PC-3 (cell line): Measurements from ENCODE around the gene SPATC1L. TPM values are rescaled to one million over a fixed set of nuclear protein-coding genes. Genes with fewer than 3 reads are reported as not detected.

Source experiments
- ATAC-seq: fragments of 200-7000 bp; cut with Tn5 transposase; 2 replicates; pipeline ENCODE4 v1.9.1; 2020; ENCODE audit warnings: mild to moderate bottlenecking, moderate library complexity
- BruUV-seq: library from RNA; stranded (reverse); fragments of 400-500 nt; replicated peaks from 2 replicates; lab custom pipeline; 2021; lab: Mats Ljungman, UMichigan
- CTCF ChIA-PET: fragments of 300-600 bp; sonication (Branson Sonifier 250); formaldehyde crosslinking; loops from one replicate; lab custom pipeline; 2022; ENCODE audit warnings: antibody characterized with exemption; lab: Charles Lee
- POLR2A ChIA-PET: fragments of 300-600 bp; sonication (Branson Sonifier 250); formaldehyde crosslinking; loops from one replicate; lab custom pipeline; 2022; ENCODE audit warnings: antibody characterized with exemption; ENCODE audit not compliant: unreplicated experiment; lab: Charles Lee
- DNase-seq: peaks from one replicate; pipeline ENCODE4 v3.0.0-alpha.2; 2015
- H2AFZ ChIP-seq: fragments of 300-600 bp; sonication (generic); 2 replicates; pipeline ENCODE4 v1.6.0; 2016; ENCODE audit warnings: antibody characterized with exemption, low read length
- H3F3A ChIP-seq: fragments of 300-600 bp; sonication (generic); one replicate; pipeline ENCODE4 v1.6.0; 2017; ENCODE audit warnings: antibody characterized with exemption, low read length, control low read depth, mild to moderate bottlenecking; ENCODE audit not compliant: unreplicated experiment
- H3K27ac ChIP-seq: fragments of 300-600 bp; sonication (generic); 2 replicates; pipeline ENCODE4 v1.5.1; 2016; ENCODE audit warnings: mild to moderate bottlenecking, low read length
- H3K27me3 ChIP-seq: fragments of 300-600 bp; sonication (generic); 2 replicates; pipeline ENCODE4 v1.6.1; 2016; ENCODE audit warnings: low read length, mixed read lengths
- H3K36me3 ChIP-seq: fragments of 300-600 bp; sonication (generic); 2 replicates; pipeline ENCODE4 v1.6.1; 2016; ENCODE audit warnings: low read depth, mixed run types, low read length, mixed read lengths
- H3K4me1 ChIP-seq: fragments of 300-600 bp; sonication (generic); 2 replicates; pipeline ENCODE4 v1.5.1; 2016; ENCODE audit warnings: low read length; ENCODE audit not compliant: insufficient read depth
- H3K4me2 ChIP-seq: fragments of 300-600 bp; sonication (generic); 2 replicates; pipeline ENCODE4 v1.6.0; 2016; ENCODE audit warnings: low read length
- H3K4me3 ChIP-seq: fragments of 300-600 bp; sonication (generic); 2 replicates; pipeline ENCODE4 v1.5.1; 2016; ENCODE audit warnings: mild to moderate bottlenecking, low read length, mixed read lengths
- H3K79me2 ChIP-seq: fragments of 300-600 bp; sonication (generic); 2 replicates; pipeline ENCODE4 v1.6.1; 2017; ENCODE audit warnings: low read length, mixed read lengths
- H3K9ac ChIP-seq: fragments of 300-600 bp; sonication (generic); 2 replicates; pipeline ENCODE4 v1.6.0; 2016; ENCODE audit warnings: mild to moderate bottlenecking, low read length
- H3K9me2 ChIP-seq: fragments of 300-600 bp; sonication (generic); replicated peaks from 2 replicates; pipeline ENCODE4 v1.6.1; 2016; ENCODE audit warnings: mixed run types, low read length, mixed read lengths
- H3K9me3 ChIP-seq: fragments of 300-600 bp; sonication (generic); 2 replicates; pipeline ENCODE4 v1.6.1; 2016; ENCODE audit warnings: low read length, mixed read lengths
- H4K20me1 ChIP-seq: fragments of 300-600 bp; sonication (generic); 2 replicates; pipeline ENCODE4 v1.6.1; 2016; ENCODE audit warnings: low read length, mixed read lengths
- EZH2 ChIP-seq: fragments of 300-600 bp; sonication (generic); IDR thresholded peaks from one replicate; pipeline ENCODE4 v1.6.1; 2017; ENCODE audit warnings: antibody characterized with exemption, mild to moderate bottlenecking, low read length; ENCODE audit not compliant: unreplicated experiment
- EZH2phosphoT487 ChIP-seq: fragments of 300-600 bp; sonication (generic); IDR thresholded peaks from 2 replicates; pipeline ENCODE4 v1.6.1; 2018; ENCODE audit warnings: mild to moderate bottlenecking, antibody characterized with exemption, low read length, borderline replicate concordance
- intact Hi-C: fragments of 100-400 bp; cut with micrococcal nuclease; formaldehyde crosslinking; loops from 2 replicates; pipeline ENCODE4 v1.9.0; 2023
- total RNA-seq: library from RNA; depleted of rRNA; stranded (reverse); fragments of >200 nt; gene quantifications from 2 replicates; pipeline ENCODE4 v1.2.3, GENCODE V29; 2014
- TF ChIP-seq, protein P1 (sequence below): fragments of 300-600 bp; sonication (generic); conservative IDR thresholded peaks from 2 replicates; pipeline ENCODE4 v1.5.1; 2017; ENCODE audit warnings: antibody characterized with exemption, low read depth, mild to moderate bottlenecking, low read length

SPATC1L gene
- total RNA-seq, 1 experiment from 2014 or later: 41.7 TPM

- Histone ChIP-seq H3K27me3 (no peaks in the 10 kb centered on the region), H2AFZ (no peak overlapping the region), H3K4me1 (peaks cover 7% of the 10 kb centered on the region), H3F3A (no peaks in the 10 kb centered on the region), H3K9me2 (no peaks in the 10 kb centered on the region), H3K27ac (no peak overlapping the region), H4K20me1 (no peaks in the 10 kb centered on the region), H3K4me3 (no peak overlapping the region), H3K9me3 (no peaks in the 10 kb centered on the region), H3K9ac (no peak overlapping the region), H3K4me2 (no peak overlapping the region), H3K79me2 (peaks cover 13% of the 10 kb centered on the region), H3K36me3 (peaks cover 75% of the 10 kb centered on the region)
- intact Hi-C loops: no loop called here
- ChIA-PET POLR2A (no interaction called here), CTCF (no interaction called here)
- DNase-seq (no peak), ATAC-seq (no peak)
- no TSS peak for BruUV-seq
- TF ChIP-seq, protein P1, sequence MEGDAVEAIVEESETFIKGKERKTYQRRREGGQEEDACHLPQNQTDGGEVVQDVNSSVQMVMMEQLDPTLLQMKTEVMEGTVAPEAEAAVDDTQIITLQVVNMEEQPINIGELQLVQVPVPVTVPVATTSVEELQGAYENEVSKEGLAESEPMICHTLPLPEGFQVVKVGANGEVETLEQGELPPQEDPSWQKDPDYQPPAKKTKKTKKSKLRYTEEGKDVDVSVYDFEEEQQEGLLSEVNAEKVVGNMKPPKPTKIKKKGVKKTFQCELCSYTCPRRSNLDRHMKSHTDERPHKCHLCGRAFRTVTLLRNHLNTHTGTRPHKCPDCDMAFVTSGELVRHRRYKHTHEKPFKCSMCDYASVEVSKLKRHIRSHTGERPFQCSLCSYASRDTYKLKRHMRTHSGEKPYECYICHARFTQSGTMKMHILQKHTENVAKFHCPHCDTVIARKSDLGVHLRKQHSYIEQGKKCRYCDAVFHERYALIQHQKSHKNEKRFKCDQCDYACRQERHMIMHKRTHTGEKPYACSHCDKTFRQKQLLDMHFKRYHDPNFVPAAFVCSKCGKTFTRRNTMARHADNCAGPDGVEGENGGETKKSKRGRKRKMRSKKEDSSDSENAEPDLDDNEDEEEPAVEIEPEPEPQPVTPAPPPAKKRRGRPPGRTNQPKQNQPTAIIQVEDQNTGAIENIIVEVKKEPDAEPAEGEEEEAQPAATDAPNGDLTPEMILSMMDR: no peak
- TF ChIP-seq EZH2phosphoT487 (no peak), EZH2 (no peak)
These were observed 69.3 kb downstream of the SPATC1L start for GRCh38 chr21:46114963-46115362.

DNA sequence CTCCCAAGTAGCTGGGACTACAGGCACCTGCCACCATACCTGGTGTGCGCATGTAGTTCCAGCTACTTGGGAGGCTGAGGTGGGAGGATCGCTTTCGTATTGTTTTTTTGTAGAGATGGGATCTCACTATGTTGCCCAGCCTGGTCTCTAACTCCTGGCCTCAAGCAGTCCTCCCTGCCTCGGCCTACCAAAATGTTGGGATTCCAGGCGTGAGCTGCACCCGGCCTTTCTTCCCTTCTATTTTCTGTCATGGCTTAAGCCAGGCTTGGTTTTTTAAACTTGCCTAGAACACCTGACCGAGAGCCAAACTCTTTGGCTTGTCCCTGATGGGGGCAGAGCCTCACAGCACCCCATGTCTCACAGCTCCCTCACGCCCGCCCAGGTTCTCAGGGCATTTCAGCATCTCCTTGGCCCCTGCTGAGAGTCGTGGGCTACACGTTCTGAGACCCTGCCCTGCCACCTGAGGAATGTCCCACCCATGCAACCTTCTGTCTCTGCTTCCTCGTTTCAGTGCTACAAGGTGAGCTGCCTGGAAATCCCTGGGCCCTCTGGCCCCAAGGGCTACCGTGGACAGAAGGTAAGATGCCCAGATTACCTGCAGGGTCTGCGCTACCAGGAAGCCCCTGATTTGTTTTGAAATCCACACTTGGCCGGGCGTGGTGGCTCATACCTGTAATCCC is 70.6 kb downstream of the SPATC1L start:
- DNase-seq: no peak
- intact Hi-C loops: no loop called here
- Histone ChIP-seq H4K20me1 (0 out of 2 replicates have a peak, but pooled peaks cover 5% of the 10 kb centered on the region), H3K27me3 (no peaks in the 10 kb centered on the region), H3K27ac (no peak overlapping the region), H3K9me3 (no peaks in the 10 kb centered on the region), H3K9ac (no peak overlapping the region), H3K36me3 (peaks cover 61% of the 10 kb centered on the region), H3K4me3 (no peak overlapping the region), H3K79me2 (peaks cover 26% of the 10 kb centered on the region), H3F3A (no peaks in the 10 kb centered on the region), H2AFZ (no peak overlapping the region), H3K4me1 (peaks cover 7% of the 10 kb centered on the region), H3K9me2 (no peaks in the 10 kb centered on the region), H3K4me2 (no peak overlapping the region)
- ATAC-seq: no peak
- POLR2A ChIA-PET: no interaction called here
- TF ChIP-seq EZH2: no peak
- TF ChIP-seq, protein P1: no peak
- CTCF ChIA-PET: no interaction called here
- no TSS peak for BruUV-seq

GRCh38 chr21:46112725-46113215 is 71.5 kb downstream of the SPATC1L start:
- DNase-seq: no peak
- H4K20me1 ChIP-seq: 0 out of 2 replicates have a peak, but pooled peaks cover 5% of the 10 kb centered on the region
- intact Hi-C loops: no loop called here
- H3K9me2 ChIP-seq: no peaks in the 10 kb centered on the region
- no peak overlapping the region for H3K4me2 ChIP-seq
- peaks cover 7% of the 10 kb centered on the region for H3K4me1 ChIP-seq
- ATAC-seq: no peak
- POLR2A ChIA-PET: no interaction called here
- no peaks in the 10 kb centered on the region for H3K9me3 ChIP-seq
- TF ChIP-seq EZH2phosphoT487 (no peak), EZH2 (no peak)
- TF ChIP-seq, protein P1: no peak
- no TSS peak for BruUV-seq
- peaks cover 59% of the 10 kb centered on the region for H3K36me3 ChIP-seq
- no peak overlapping the region for H3K27ac ChIP-seq
- H3K4me3 ChIP-seq: no peak overlapping the region
- no peak overlapping the region for H3K9ac ChIP-seq
- CTCF ChIA-PET: no interaction called here
- H3K27me3 ChIP-seq: no peaks in the 10 kb centered on the region
- H3F3A ChIP-seq: no peaks in the 10 kb centered on the region
- peaks cover 35% of the 10 kb centered on the region for H3K79me2 ChIP-seq
- no peak overlapping the region for H2AFZ ChIP-seq
